Hepatic stellate cell (primary cell): ENCODE measurements around the gene MRPS21.

ENCODE experiments used
- DNase-seq: peaks from one replicate; pipeline ENCODE4 v3.0.0; 2011; ENCODE audit warnings: low spot score

MRPS21 gene

GRCh38 chr1:150293433-150294253 lies at the start of gene MRPS21:
MRPS21 (plus strand) TSS chr1:150293861; CDS start chr1:150294367, 506 bp downstream.
- DNase-seq, result peak; percentile 83

- no peak for DNase-seq
Observed at GRCh38 chr1:150249936-150250335, 43.7 kb upstream of the MRPS21 start.

GRCh38 chr1:150256198-150256553 lies 37.5 kb upstream of the MRPS21 start:
- no peak for DNase-seq

- peak; percentile 52 for DNase-seq
Observed at GRCh38 chr1:150256554-150257341, 36.9 kb upstream of the MRPS21 start.

GRCh38 chr1:150257624-150258585 lies 35.8 kb upstream of the MRPS21 start, which contains the start of gene CA14:
CA14 (plus strand) TSS chr1:150257774; CDS start chr1:150258129, 355 bp downstream.
- no peak for DNase-seq

GRCh38 chr1:150259217-150259616 lies 34.4 kb upstream of the MRPS21 start:
- no peak for DNase-seq

GRCh38 chr1:150259758-150260669 lies 33.6 kb upstream of the MRPS21 start:
- no peak for DNase-seq

GRCh38 chr1:150261367-150261766 lies 32.3 kb upstream of the MRPS21 start:
- DNase-seq, result no peak

- no peak for DNase-seq
Observed at GRCh38 chr1:150262388-150263320, 31.0 kb upstream of the MRPS21 start.

GRCh38 chr1:150263549-150263948 lies 30.1 kb upstream of the MRPS21 start:
- DNase-seq, result no peak

- no peak for DNase-seq
Observed at GRCh38 chr1:150267896-150268295, 25.8 kb upstream of the MRPS21 start.

GRCh38 chr1:150268340-150268704 lies 25.3 kb upstream of the MRPS21 start:
- DNase-seq, result no peak

GRCh38 chr1:150268705-150269403 lies 24.8 kb upstream of the MRPS21 start, which contains the start of gene APH1A:
APH1A (minus strand) TSS chr1:150269016; CDS start chr1:150268810, 206 bp downstream.
- peak; percentile 99 for DNase-seq

- DNase-seq, result no peak
Observed at GRCh38 chr1:150269451-150269850, 24.2 kb upstream of the MRPS21 start.

GRCh38 chr1:150271291-150271959 lies 22.2 kb upstream of the MRPS21 start:
- no peak for DNase-seq

GRCh38 chr1:150273311-150273710 lies 20.4 kb upstream of the MRPS21 start:
- DNase-seq, result peak; percentile 40

GRCh38 chr1:150280138-150280707 lies 13.4 kb upstream of the MRPS21 start:
- DNase-seq, result no peak

- DNase-seq, result no peak
Observed at GRCh38 chr1:150281221-150281757, 12.4 kb upstream of the MRPS21 start.
